Astrocyte (in vitro differentiated cells and primary cell): ENCODE results near the gene AGBL4.

Experiments used
- CTCF ChIP-seq: IDR thresholded peaks from 2 replicates; pipeline ENCODE4 v1.5.1; 2011; ENCODE audit warnings: low read depth, mild to moderate bottlenecking, inconsistent platforms, low read length, moderate library complexity; ENCODE audit not compliant: insufficient read depth
- EZH2 ChIP-seq: IDR thresholded peaks from 2 replicates; pipeline ENCODE4 v1.6.1; 2012; ENCODE audit warnings: mild to moderate bottlenecking, low read length, inconsistent platforms; ENCODE audit not compliant: insufficient read depth

- TF ChIP-seq CTCF (no peak), EZH2 (no peak)
Observed at GRCh38 chr1:49526672-49527071, 497.1 kb downstream of the AGBL4 start.
